NB4 (cell line): ENCODE results near the gene ADGRL3.

Experiments used
- MYC ChIP-seq: IDR thresholded peaks from 2 replicates; pipeline ENCODE4 v1.6.1; 2011; ENCODE audit warnings: low read depth, low read length
- POLR2A ChIP-seq: IDR thresholded peaks from 2 replicates; pipeline ENCODE4 v1.6.1; 2011; ENCODE audit warnings: mild to moderate bottlenecking; ENCODE audit not compliant: insufficient read length; ENCODE audit errors: extremely low read depth
- TF ChIP-seq, protein P1 (sequence below): IDR thresholded peaks from one replicate; pipeline ENCODE4 v1.5.1; 2012; ENCODE audit warnings: low read depth, low read length
- TF ChIP-seq, protein P2 (sequence below): IDR thresholded peaks from 2 replicates; pipeline ENCODE4 v1.6.1; 2011; ENCODE audit warnings: low read depth, low read length

DNA sequence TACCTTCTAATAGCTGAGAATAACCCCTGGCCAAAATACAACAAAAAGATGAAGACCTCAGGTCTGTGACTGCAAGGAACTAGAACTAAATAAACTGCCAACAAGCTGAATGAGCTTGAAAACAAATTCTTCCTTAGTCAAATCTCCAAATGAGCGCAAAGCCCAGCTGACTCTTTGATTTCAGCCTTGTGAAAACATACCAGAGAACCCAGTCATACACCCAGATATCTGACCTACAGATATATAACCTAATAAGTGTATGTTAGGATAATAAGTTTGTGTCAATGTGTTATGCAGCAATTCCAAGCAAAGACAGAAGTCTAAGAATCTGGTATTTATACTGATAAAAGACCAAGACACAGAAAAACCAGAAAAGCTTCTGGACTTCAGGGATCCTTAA is 38.0 kb upstream of the ADGRL3 start:
- TF ChIP-seq, protein P1, sequence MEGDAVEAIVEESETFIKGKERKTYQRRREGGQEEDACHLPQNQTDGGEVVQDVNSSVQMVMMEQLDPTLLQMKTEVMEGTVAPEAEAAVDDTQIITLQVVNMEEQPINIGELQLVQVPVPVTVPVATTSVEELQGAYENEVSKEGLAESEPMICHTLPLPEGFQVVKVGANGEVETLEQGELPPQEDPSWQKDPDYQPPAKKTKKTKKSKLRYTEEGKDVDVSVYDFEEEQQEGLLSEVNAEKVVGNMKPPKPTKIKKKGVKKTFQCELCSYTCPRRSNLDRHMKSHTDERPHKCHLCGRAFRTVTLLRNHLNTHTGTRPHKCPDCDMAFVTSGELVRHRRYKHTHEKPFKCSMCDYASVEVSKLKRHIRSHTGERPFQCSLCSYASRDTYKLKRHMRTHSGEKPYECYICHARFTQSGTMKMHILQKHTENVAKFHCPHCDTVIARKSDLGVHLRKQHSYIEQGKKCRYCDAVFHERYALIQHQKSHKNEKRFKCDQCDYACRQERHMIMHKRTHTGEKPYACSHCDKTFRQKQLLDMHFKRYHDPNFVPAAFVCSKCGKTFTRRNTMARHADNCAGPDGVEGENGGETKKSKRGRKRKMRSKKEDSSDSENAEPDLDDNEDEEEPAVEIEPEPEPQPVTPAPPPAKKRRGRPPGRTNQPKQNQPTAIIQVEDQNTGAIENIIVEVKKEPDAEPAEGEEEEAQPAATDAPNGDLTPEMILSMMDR: no peak
- TF ChIP-seq POLR2A: no peak
- TF ChIP-seq, protein P2, sequence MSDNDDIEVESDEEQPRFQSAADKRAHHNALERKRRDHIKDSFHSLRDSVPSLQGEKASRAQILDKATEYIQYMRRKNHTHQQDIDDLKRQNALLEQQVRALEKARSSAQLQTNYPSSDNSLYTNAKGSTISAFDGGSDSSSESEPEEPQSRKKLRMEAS: no peak
- TF ChIP-seq MYC: no peak
